Astrocyte (in vitro differentiated cells and primary cell): ENCODE results near the gene LRP1B. TPM values are rescaled to one million over a fixed set of nuclear protein-coding genes. Genes with fewer than 3 reads are reported as not detected.

ENCODE experiments used
- DNase-seq: peaks from one replicate; pipeline ENCODE4 v3.0.0-alpha.2; 2010; ENCODE audit warnings: low read depth
- FAIRE-seq: peaks from 2 replicates; lab custom pipeline; 2011; peaks lifted over from hg19 to GRCh38; lab: Jason Lieb, UNC
- H2AFZ ChIP-seq: 2 replicates; pipeline ENCODE4 v1.6.0; 2012; ENCODE audit warnings: low read depth, low read length, inconsistent platforms
- H3K27ac ChIP-seq: 2 replicates; pipeline ENCODE4 v1.5.1; 2011; ENCODE audit warnings: low read depth, low read length, inconsistent platforms
- H3K27me3 ChIP-seq: 2 replicates; pipeline ENCODE4 v1.6.0; 2011; ENCODE audit warnings: low read length, inconsistent platforms; ENCODE audit not compliant: insufficient read depth
- H3K36me3 ChIP-seq: 2 replicates; pipeline ENCODE4 v1.5.1; 2011; ENCODE audit warnings: low read length, inconsistent platforms; ENCODE audit not compliant: insufficient read depth
- H3K4me1 ChIP-seq: 2 replicates; pipeline ENCODE4 v1.5.1; 2011; ENCODE audit warnings: low read length, inconsistent platforms; ENCODE audit not compliant: insufficient read depth
- H3K4me2 ChIP-seq: 2 replicates; pipeline ENCODE4 v1.6.0; 2012; ENCODE audit warnings: low read length, inconsistent platforms
- H3K4me3 ChIP-seq: 2 replicates; pipeline ENCODE4 v1.5.1; 2011; ENCODE audit warnings: low read depth, mild to moderate bottlenecking, low read length, inconsistent platforms; ENCODE audit not compliant: insufficient read depth
- H3K79me2 ChIP-seq: 2 replicates; pipeline ENCODE4 v1.6.0; 2012; ENCODE audit warnings: mild to moderate bottlenecking, low read length, inconsistent platforms; ENCODE audit not compliant: insufficient read depth
- H3K9ac ChIP-seq: 2 replicates; pipeline ENCODE4 v1.6.0; 2012; ENCODE audit warnings: mild to moderate bottlenecking, low read length, inconsistent platforms
- H3K9me3 ChIP-seq: 2 replicates; pipeline ENCODE4 v1.5.1; 2012; ENCODE audit warnings: low read depth, mild to moderate bottlenecking, low read length, inconsistent platforms; ENCODE audit not compliant: insufficient read depth
- H4K20me1 ChIP-seq: 2 replicates; pipeline ENCODE4 v1.6.0; 2012; ENCODE audit warnings: low read length, inconsistent platforms; ENCODE audit not compliant: insufficient read depth
- H3K27ac Mint-ChIP-seq: one replicate; pipeline ENCODE4 v1.8.0; 2021; ENCODE audit warnings: mild to moderate bottlenecking, mixed read lengths; ENCODE audit not compliant: unreplicated experiment
- H3K27me3 Mint-ChIP-seq: one replicate; pipeline ENCODE4 v1.8.0; 2021; ENCODE audit warnings: low read depth, mixed read lengths; ENCODE audit not compliant: unreplicated experiment
- H3K36me3 Mint-ChIP-seq: one replicate; pipeline ENCODE4 v1.8.0; 2021; ENCODE audit warnings: low read depth, mixed read lengths; ENCODE audit not compliant: unreplicated experiment
- H3K4me1 Mint-ChIP-seq: one replicate; pipeline ENCODE4 v1.8.0; 2021; ENCODE audit warnings: low read depth, mixed read lengths; ENCODE audit not compliant: unreplicated experiment
- H3K4me3 Mint-ChIP-seq: one replicate; pipeline ENCODE4 v1.8.0; 2021; ENCODE audit warnings: mild to moderate bottlenecking, moderate library complexity, mixed read lengths; ENCODE audit not compliant: unreplicated experiment
- H3K9me3 Mint-ChIP-seq: one replicate; pipeline ENCODE4 v1.8.0; 2021; ENCODE audit warnings: mild to moderate bottlenecking, mixed read lengths; ENCODE audit not compliant: unreplicated experiment
- CTCF ChIP-seq: IDR thresholded peaks from 2 replicates; pipeline ENCODE4 v1.5.1; 2011; ENCODE audit warnings: low read depth, mild to moderate bottlenecking, inconsistent platforms, low read length, moderate library complexity; ENCODE audit not compliant: insufficient read depth
- EZH2 ChIP-seq: IDR thresholded peaks from 2 replicates; pipeline ENCODE4 v1.6.1; 2012; ENCODE audit warnings: mild to moderate bottlenecking, low read length, inconsistent platforms; ENCODE audit not compliant: insufficient read depth
- total RNA-seq: library from RNA; stranded (reverse); gene quantifications from 2 replicates; pipeline ENCODE4 v1.2.1, GENCODE V29; 2021

The LRP1B gene
- total RNA-seq, 1 donor from 2014 or later: 1.5 TPM

- H3K9ac ChIP-seq: no peak overlapping the region
- no peaks in the 10 kb centered on the region for H3K9me3 Mint-ChIP-seq
- no peak overlapping the region for H3K4me3 Mint-ChIP-seq
- H3K4me1 Mint-ChIP-seq: no peaks in the 10 kb centered on the region
- H3K27ac Mint-ChIP-seq: no peak overlapping the region
- DNase-seq (no peak), FAIRE-seq (no peak)
- no peak overlapping the region for H3K4me3 ChIP-seq
- H3K27ac ChIP-seq: no peak overlapping the region
- H3K4me1 ChIP-seq: no peaks in the 10 kb centered on the region
- H3K27me3 Mint-ChIP-seq: no peaks in the 10 kb centered on the region
- TF ChIP-seq EZH2: no peak
- TF ChIP-seq CTCF: no peak
- no peaks in the 10 kb centered on the region for H3K79me2 ChIP-seq
- peaks cover 4% of the 10 kb centered on the region for H3K9me3 ChIP-seq
- H4K20me1 ChIP-seq: no peaks in the 10 kb centered on the region
- H2AFZ ChIP-seq: no peak overlapping the region
- H3K36me3 ChIP-seq: no peaks in the 10 kb centered on the region
- no peaks in the 10 kb centered on the region for H3K36me3 Mint-ChIP-seq
- no peak overlapping the region for H3K4me2 ChIP-seq
- H3K27me3 ChIP-seq: no peaks in the 10 kb centered on the region
Observed at GRCh38 chr2:141591787-141592186, 539.0 kb downstream of the LRP1B start.

- H3K27ac Mint-ChIP-seq: no peak overlapping the region
Observed at GRCh38 chr2:141590620-141591019, 540.2 kb downstream of the LRP1B start.

More at GRCh38 chr2:141590620-141591019, 540.2 kb downstream of the LRP1B start:
- H3K4me1 Mint-ChIP-seq: no peaks in the 10 kb centered on the region
- no peaks in the 10 kb centered on the region for H3K27me3 ChIP-seq
- H3K79me2 ChIP-seq: no peaks in the 10 kb centered on the region
- no peaks in the 10 kb centered on the region for H3K36me3 ChIP-seq
- no peak overlapping the region for H3K9ac ChIP-seq
- no peak for DNase-seq
- no peak overlapping the region for H2AFZ ChIP-seq
- no peaks in the 10 kb centered on the region for H4K20me1 ChIP-seq
- FAIRE-seq: no peak
- no peak for TF ChIP-seq EZH2
- TF ChIP-seq CTCF: no peak
- peaks cover 4% of the 10 kb centered on the region for H3K9me3 ChIP-seq
- H3K4me3 ChIP-seq: no peak overlapping the region
- no peaks in the 10 kb centered on the region for H3K4me1 ChIP-seq
- H3K27me3 Mint-ChIP-seq: no peaks in the 10 kb centered on the region
- no peak overlapping the region for H3K27ac ChIP-seq
- H3K9me3 Mint-ChIP-seq: no peaks in the 10 kb centered on the region
- H3K36me3 Mint-ChIP-seq: no peaks in the 10 kb centered on the region
- no peak overlapping the region for H3K4me3 Mint-ChIP-seq
- H3K4me2 ChIP-seq: no peak overlapping the region
